ENCODE data around the gene GPC5.

Gene GPC5

DNA sequence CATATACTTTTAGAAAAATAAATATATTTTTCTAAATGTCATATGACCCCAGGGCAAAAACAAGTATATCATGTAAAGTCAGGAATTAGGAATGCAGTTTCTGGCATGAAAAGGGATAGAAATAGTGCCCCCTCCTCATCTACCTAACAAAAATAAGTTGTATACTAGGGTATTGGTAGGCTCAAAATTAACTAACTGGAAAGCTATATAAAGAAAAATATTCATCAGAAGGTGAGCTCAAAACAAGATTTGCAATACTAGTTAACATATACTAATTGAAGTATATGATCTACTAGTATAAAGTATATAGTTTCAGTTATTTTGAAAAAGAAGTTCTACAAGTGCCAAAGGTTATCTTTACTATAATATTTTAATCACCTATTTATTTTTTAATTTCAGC, 200.2 kb downstream of the GPC5 start:
- no peak for DNase-seq

DNA sequence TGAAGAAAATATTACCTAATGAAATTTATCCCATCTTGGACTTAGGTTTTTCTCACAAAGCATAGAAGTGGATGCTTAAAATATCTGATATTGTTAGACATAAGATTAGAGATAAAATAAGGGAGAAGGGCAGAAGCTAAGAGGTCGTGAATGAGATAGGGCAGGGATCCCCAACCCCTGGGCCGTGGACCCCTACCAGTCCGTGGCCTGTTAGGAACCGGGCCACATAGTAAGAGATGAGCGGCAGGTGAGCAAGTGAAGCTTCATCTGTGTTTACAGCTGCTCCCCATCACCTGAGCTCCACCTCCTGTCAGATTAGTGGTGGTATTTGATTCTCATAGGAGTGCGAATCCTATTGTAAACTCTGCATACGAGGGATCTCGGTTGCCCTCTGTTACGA, 202.9 kb downstream of the GPC5 start:
- DNase-seq: no peak

- no peak for DNase-seq
These were observed 203.4 kb downstream of the GPC5 start for GRCh38 chr13:91601807-91602206.

DNA sequence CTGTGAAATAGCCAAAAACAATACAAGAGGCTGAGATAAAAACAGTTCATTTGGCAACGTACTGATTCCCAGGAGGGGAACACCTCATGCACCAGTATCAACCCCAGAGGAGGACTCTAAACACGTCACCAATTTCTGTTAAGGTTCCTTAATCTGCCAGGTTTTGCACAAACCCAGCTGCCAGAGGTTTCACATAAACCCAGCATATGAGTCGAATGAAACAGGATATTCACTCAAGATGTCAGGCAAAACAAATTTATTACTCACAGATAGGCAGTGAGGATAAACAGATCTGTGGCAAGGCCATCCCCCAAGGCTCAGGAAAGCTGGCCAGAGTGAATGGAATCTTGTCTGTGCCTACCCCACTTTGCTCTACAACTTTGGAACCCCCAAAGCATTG, 210.9 kb downstream of the GPC5 start:
- no peak for DNase-seq

DNA sequence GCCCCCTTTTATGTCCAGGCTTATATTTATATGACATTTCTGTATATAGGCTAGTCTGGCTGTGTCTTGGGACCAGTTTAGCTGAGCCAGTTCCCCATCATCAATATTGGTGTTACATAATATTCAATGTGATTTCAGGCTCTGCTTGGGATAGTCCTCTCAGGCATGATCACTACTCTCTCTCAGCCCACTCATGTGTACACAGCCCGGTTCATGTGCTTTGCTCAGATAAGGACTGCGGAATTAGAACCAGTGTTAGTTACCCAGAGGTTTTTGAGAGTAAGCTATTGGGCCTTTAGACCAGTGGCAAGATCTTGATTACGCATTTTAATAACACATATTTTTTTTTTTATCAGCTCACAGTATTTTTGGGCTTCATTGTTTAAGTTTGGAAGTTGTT, 219.9 kb downstream of the GPC5 start:
- DNase-seq: no peak

DNA sequence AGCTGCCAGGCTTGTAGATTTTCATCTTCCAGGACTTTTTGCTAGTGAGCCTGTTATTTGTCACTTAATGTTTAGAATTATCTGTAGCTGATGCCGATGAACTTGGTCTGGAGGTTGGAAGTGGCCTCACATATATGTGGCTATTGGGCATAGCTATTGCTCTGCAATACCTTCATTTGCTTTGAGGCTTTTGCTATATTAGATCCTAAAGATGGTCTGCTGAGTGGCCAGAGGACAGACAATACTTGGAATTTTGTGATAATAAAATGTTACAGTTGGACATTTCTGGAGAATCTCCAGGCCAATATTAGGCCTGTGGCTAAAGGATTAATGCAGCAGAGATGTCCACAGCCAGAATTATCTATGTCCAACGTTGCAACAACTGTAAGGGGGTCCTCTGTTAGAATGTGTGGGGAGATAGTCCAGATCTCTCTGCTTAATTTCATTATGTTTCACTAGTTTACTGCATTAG, 222.3 kb downstream of the GPC5 start:
- no peak for DNase-seq

DNA sequence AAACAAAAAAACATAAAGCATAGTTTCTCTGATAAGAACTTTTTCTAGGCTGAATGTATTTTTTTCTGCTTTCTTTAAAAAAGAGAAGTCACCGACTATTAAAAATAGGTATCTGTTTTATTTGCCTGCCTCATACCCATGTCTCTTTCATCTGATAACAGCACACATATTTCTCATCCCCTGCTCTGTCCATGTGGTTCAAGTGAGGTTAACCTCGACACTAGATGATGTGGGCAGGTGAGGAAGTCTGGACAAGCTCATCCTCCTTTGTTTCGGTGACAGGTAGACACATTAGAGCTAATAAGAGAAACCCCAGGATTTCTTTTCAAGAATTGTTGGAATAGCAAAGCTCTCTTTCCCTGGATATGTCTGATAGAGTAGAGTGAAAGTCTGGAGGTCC, 222.7 kb downstream of the GPC5 start:
- DNase-seq: no peak

DNA sequence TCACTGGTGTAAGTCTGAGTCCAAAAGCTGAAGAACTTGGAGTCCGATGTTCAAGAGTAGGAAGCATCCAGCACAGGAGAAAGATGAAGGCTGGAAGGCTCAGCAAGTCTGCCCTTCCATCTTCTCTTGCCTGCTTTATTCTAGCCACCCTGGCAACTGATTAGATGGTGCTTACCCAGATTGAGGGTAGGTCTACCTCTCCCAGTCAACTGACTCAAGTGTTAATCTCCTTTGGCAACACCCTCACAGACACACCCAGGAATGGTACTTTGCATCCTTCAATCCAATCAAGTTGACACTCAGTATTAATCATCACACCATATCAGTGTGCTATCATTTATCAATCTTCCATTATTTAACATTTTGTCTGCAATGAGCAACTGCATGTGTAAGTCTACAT, 223.5 kb downstream of the GPC5 start:
- no peak for DNase-seq

DNA sequence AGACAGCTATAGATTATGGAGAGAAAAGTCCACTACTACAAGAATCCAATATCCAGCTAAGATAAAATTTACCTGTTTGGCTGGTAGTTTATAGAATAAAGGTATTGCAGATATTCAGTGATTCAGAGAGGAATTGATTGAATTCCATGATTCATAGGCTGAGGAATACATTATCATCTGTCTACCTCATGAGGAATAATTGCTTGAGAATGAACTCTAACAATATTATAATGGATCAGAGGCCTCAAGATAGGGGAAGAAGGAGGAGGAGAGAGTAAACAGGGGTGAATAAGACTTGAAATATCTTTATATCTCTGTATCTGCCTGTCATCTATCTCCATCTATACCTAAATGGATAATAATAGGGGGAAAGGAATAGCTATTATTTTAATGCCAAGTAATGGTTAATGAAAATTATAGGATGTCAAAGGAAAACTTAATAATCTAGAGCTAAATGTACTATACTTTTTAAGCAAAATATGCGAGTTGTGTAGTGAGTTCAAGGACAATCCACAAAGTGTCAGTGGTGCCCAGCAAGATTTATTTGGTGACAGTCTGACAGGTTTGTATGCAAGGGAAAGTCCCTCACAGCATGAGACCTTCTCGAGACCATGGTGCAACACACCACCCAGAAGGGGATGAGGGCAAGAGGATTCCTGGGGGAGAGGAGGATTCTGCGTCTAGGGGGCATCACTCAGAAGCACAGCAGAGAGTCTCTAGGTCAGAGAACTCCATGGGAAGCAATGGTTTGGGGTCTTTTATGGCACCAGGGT, 224.5 kb downstream of the GPC5 start:
- DNase-seq: no peak

GRCh38 chr13:91627952-91628739, 229.7 kb downstream of the GPC5 start:
- DNase-seq: no peak

GRCh38 chr13:91630946-91631345, 232.5 kb downstream of the GPC5 start:
- DNase-seq: no peak

DNA sequence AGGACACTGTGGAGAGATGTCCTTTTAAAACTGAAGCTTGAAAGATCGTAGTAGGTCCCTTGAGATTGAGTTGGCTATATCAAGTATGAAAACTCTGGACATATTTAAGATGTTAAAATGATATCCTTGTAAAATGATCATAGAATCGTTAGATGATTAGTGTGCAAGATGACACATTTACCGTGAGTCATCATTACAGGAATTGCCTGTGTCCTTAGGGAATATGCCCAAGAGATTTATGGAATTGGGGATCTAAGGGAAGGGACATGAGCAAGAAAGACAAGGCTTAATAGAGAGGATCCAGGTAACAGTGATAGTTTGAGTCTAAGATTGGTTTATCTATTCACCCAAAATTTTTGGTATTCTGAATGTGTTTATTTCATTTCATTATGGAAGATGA, 233.7 kb downstream of the GPC5 start:
- DNase-seq: no peak

- DNase-seq: no peak
These were observed 240.9 kb downstream of the GPC5 start for GRCh38 chr13:91639330-91639729.

DNA sequence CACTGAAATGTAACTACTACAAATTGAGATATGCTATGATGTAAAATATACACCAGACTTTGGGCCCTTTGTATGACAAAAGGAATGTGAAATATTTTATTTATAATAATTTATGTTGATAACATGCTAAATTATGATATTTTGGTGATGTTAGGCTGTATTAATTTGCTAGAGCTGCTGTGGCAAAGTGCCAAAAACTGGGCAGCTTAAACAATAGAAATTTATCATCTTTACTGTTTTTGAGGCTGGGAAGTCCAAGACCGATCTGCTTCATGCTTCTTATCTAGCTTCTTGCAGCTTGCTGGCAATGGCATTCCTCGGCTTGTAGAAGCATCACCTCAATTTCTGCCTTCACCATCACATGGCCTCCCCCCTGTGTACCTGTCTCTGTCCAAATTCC, 245.0 kb downstream of the GPC5 start:
- no peak for DNase-seq

- DNase-seq: no peak
These were observed 246.4 kb downstream of the GPC5 start for GRCh38 chr13:91644806-91645205.

DNA sequence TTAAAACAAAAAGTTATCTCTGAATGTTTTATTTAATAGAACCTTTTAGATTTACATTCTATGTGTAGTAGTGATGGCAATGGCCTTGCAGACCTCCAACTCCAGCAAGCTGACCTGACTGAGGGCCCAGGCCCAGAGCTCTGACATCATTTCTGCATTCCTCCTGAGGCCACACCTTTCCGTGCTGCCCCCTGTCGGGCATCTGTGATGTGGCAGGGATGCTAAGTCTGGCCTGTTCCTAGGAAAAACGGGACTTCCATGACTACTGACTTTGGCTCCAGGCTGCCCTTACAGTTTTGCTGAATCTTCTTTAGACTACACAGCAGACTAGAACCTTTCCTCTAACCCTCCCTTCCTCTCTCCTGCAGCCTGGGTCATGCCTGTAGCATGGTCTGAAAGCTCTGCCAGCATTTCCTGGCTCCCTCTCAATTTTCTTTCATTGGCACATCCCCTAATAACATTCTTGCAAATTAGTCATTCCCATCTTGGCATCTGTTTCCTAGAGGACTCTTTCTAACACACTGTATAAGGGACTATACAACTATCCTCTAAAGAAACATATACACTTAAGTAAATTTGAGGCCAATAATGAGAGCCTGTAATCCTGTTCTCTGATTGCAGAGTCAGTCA, 249.1 kb downstream of the GPC5 start:
- no peak for DNase-seq

GRCh38 chr13:91648012-91648411, 249.6 kb downstream of the GPC5 start:
- no peak for DNase-seq

GRCh38 chr13:91649456-91649855, 251.0 kb downstream of the GPC5 start:
- no peak for DNase-seq

- no peak for DNase-seq
These were observed 254.2 kb downstream of the GPC5 start for GRCh38 chr13:91652404-91653301.

- DNase-seq: no peak
These were observed 257.3 kb downstream of the GPC5 start for GRCh38 chr13:91655731-91656130.

- no peak for DNase-seq
These were observed 258.9 kb downstream of the GPC5 start for GRCh38 chr13:91657283-91657682.

DNA sequence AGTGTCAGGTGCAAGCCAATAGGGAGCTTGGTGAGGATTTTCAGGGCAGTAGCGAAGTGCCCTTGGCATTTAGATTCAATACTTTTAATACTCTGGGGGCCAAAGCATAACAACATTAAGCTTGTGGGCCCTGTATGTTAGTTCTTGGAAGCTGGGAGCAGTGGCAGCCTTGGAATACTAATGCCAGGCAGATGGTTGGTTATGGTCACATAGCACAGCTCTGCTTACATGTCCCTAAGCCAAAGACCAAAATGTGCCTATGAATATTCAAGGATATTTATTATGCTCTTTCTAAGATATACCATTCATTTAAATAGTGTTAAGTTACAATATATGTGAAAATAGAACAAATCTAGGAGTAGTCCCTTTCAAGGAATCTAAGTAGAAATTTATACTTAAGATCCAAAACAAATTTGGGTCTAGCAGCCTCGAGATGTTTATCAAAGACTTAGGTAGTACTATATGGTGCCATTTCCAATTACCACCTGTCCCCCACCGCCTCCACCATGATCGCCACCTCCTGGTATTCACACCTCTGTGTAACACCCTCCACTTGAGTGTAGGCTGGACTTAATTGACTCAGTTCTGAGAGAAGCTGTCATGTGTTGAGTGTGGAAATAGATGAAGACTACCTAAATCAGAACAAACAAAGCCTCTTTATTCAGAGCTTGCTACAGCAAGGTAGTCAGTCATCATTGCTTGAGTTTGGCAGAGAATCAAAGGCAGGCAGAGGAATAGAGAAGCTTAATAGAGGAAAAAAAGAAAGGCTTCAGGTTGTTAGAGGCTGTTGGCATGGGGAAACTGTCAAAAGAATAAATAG, 261.0 kb downstream of the GPC5 start:
- no peak for DNase-seq

Data from activated CD4-positive, CD25-positive, alpha-beta regulatory T cell treated with anti-CD3 and anti-CD28 coated beads, Interleukin-2, amount 50 U/mL, for 72 hours (primary cell).